Activated CD8-positive, alpha-beta T cell treated with anti-CD3 and anti-CD28 coated beads for 36 hours (primary cell): ENCODE data around the gene KDM7A. TPM values are rescaled to one million over a fixed set of nuclear protein-coding genes. Genes with fewer than 3 reads are reported as not detected.

ENCODE experiments used
- ATAC-seq: fragments of 200-7000 bp; cut with Tn5 transposase; one replicate; pipeline ENCODE4 v1.10.0; 2021; ENCODE audit warnings: mild to moderate bottlenecking, moderate library complexity
- CTCF ChIA-PET: fragments of 350-600 bp; sonication (Branson Sonifier 250); formaldehyde crosslinking; loops from one replicate; lab custom pipeline; 2021; ENCODE audit warnings: antibody characterized with exemption; lab: Charles Lee
- POLR2A ChIA-PET: fragments of 350-600 bp; sonication (Branson Sonifier 250); formaldehyde crosslinking; loops from one replicate; lab custom pipeline; 2021; ENCODE audit warnings: antibody characterized with exemption; lab: Charles Lee
- DNase-seq: peaks from one replicate; pipeline ENCODE4 v3.0.0-alpha.2; 2020
- H3K27ac Mint-ChIP-seq: one replicate; pipeline ENCODE4 v1.8.0; 2021; ENCODE audit warnings: mild to moderate bottlenecking, mixed read lengths
- H3K27me3 Mint-ChIP-seq: one replicate; pipeline ENCODE4 v1.8.0; 2021; ENCODE audit warnings: mixed read lengths
- H3K36me3 Mint-ChIP-seq: one replicate; pipeline ENCODE4 v1.8.0; 2021; ENCODE audit warnings: low read depth, mixed read lengths
- H3K4me1 Mint-ChIP-seq: one replicate; pipeline ENCODE4 v1.8.0; 2021; ENCODE audit warnings: low read depth, mixed read lengths
- H3K4me3 Mint-ChIP-seq: one replicate; pipeline ENCODE4 v1.8.0; 2021; ENCODE audit warnings: mild to moderate bottlenecking, moderate library complexity, mixed read lengths
- H3K9me3 Mint-ChIP-seq: one replicate; pipeline ENCODE4 v1.8.0; 2021; ENCODE audit warnings: mixed read lengths
- intact Hi-C: fragments of 100-400 bp; cut with micrococcal nuclease; formaldehyde crosslinking; loops from one replicate; pipeline ENCODE4 v1.10.0; 2022
- total RNA-seq, 2 experiments: library from RNA; stranded (reverse); gene quantifications; one replicate each; pipeline ENCODE4 v1.2.3, GENCODE V29; 2021
- TF ChIP-seq, protein P1 (sequence below): fragments of 200-600 bp; IDR thresholded peaks from one replicate; pipeline ENCODE4 v1.8.0; 2022; ENCODE audit warnings: antibody characterized with exemption, mild to moderate bottlenecking

The KDM7A gene
- total RNA-seq, 2 experiments from 2014 or later, result 21.1 to 22.9 TPM

- ChIA-PET CTCF (no interaction called here), POLR2A (no interaction called here)
- intact Hi-C loops, result no loop called here
- H3K4me1 Mint-ChIP-seq, result peaks cover 48% of the 10 kb centered on the region
- TF ChIP-seq, protein P1, sequence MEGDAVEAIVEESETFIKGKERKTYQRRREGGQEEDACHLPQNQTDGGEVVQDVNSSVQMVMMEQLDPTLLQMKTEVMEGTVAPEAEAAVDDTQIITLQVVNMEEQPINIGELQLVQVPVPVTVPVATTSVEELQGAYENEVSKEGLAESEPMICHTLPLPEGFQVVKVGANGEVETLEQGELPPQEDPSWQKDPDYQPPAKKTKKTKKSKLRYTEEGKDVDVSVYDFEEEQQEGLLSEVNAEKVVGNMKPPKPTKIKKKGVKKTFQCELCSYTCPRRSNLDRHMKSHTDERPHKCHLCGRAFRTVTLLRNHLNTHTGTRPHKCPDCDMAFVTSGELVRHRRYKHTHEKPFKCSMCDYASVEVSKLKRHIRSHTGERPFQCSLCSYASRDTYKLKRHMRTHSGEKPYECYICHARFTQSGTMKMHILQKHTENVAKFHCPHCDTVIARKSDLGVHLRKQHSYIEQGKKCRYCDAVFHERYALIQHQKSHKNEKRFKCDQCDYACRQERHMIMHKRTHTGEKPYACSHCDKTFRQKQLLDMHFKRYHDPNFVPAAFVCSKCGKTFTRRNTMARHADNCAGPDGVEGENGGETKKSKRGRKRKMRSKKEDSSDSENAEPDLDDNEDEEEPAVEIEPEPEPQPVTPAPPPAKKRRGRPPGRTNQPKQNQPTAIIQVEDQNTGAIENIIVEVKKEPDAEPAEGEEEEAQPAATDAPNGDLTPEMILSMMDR, result no peak
- no peaks in the 10 kb centered on the region for H3K27me3 Mint-ChIP-seq
- DNase-seq, result no peak
- H3K36me3 Mint-ChIP-seq, result peaks cover 22% of the 10 kb centered on the region
- no peak overlapping the region for H3K4me3 Mint-ChIP-seq
- H3K9me3 Mint-ChIP-seq, result no peaks in the 10 kb centered on the region
- ATAC-seq, result no peak
- H3K27ac Mint-ChIP-seq, result no peak overlapping the region
These were observed 121.0 kb downstream of the KDM7A start for GRCh38 chr7:140055833-140056232.

GRCh38 chr7:140054751-140055150 is 122.0 kb downstream of the KDM7A start:
- POLR2A ChIA-PET, result interaction anchor here (0.6 kb wide), 2 partner anchors 16 to 249 kb away, joined by 3 read pairs; no protein-coding TSS in a partner anchor
- peaks cover 37% of the 10 kb centered on the region for H3K4me1 Mint-ChIP-seq
- ATAC-seq (no peak), DNase-seq (no peak)
- H3K9me3 Mint-ChIP-seq, result no peaks in the 10 kb centered on the region
- H3K27ac Mint-ChIP-seq, result no peak overlapping the region
- TF ChIP-seq, protein P1, result no peak
- intact Hi-C loops, result no loop called here
- H3K27me3 Mint-ChIP-seq, result no peaks in the 10 kb centered on the region
- H3K36me3 Mint-ChIP-seq, result peaks cover 18% of the 10 kb centered on the region
- no peak overlapping the region for H3K4me3 Mint-ChIP-seq
- CTCF ChIA-PET, result no interaction called here

- TF ChIP-seq, protein P1, result no peak
- POLR2A ChIA-PET, result interaction anchor here (0.6 kb wide), 1 partner anchor 250 kb away, joined by 3 read pairs; no protein-coding TSS in a partner anchor
- intact Hi-C loops, result no loop called here
- Mint-ChIP-seq H3K36me3 (peaks cover 18% of the 10 kb centered on the region), H3K27me3 (no peaks in the 10 kb centered on the region), H3K4me3 (no peak overlapping the region), H3K27ac (peak overlapping the region; percentile 46), H3K9me3 (no peaks in the 10 kb centered on the region), H3K4me1 (peaks cover 30% of the 10 kb centered on the region)
- CTCF ChIA-PET, result interaction anchor here (1.5 kb wide), 1 partner anchor 123 kb away, joined by 4 read pairs; the partner anchor contains the start of gene KDM7A
- ATAC-seq, result peak; percentile 56
- DNase-seq, result no peak
These were observed 122.8 kb downstream of the KDM7A start for GRCh38 chr7:140053812-140054539.

DNA sequence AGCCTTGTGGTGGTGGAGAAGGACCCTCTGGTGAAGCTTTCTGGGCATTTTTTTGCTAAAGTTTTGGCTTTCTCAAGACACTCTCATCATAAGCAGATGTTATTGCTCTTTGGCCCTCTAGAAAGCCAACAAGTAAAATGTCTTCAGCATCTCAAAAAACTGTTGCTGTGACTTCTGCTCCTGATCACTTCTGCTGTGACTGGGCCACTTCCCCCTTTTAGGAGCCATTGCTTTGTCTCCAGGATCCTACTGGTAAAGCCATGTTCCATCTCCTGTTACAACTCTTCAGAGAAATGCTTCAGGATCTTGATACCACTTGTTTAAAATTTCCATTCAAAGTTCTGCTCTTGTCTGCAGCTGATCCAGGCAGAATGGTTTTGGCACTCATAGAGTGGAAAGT is 125.0 kb downstream of the KDM7A start:
- peaks cover 23% of the 10 kb centered on the region for H3K4me1 Mint-ChIP-seq
- H3K36me3 Mint-ChIP-seq, result peaks cover 11% of the 10 kb centered on the region
- no peak overlapping the region for H3K4me3 Mint-ChIP-seq
- H3K9me3 Mint-ChIP-seq, result no peaks in the 10 kb centered on the region
- ATAC-seq (no peak), DNase-seq (no peak)
- ChIA-PET CTCF (no interaction called here), POLR2A (no interaction called here)
- TF ChIP-seq, protein P1, result no peak
- H3K27me3 Mint-ChIP-seq, result no peaks in the 10 kb centered on the region
- intact Hi-C loops, result no loop called here
- no peak overlapping the region for H3K27ac Mint-ChIP-seq

GRCh38 chr7:140050100-140050499 is 126.7 kb downstream of the KDM7A start:
- CTCF ChIA-PET, result no interaction called here
- TF ChIP-seq, protein P1, result no peak
- no peak for ATAC-seq

More at GRCh38 chr7:140050100-140050499, 126.7 kb downstream of the KDM7A start:
- H3K4me1 Mint-ChIP-seq, result peaks cover 19% of the 10 kb centered on the region
- H3K9me3 Mint-ChIP-seq, result no peaks in the 10 kb centered on the region
- POLR2A ChIA-PET, result no interaction called here
- peaks cover 7% of the 10 kb centered on the region for H3K36me3 Mint-ChIP-seq
- H3K27me3 Mint-ChIP-seq, result no peaks in the 10 kb centered on the region
- DNase-seq, result no peak
- intact Hi-C loops, result no loop called here
- no peak overlapping the region for H3K27ac Mint-ChIP-seq
- no peak overlapping the region for H3K4me3 Mint-ChIP-seq
